CD4-positive, alpha-beta T cell treated with Interleukin-10 for 1 hour (primary cell): ENCODE data around the gene OR51A4.
"Not testable (repeated sequence)": the region's sequence is repeated elsewhere in the genome, so short reads cannot be mapped to it uniquely, and the experiment has no call there.

Experiments
- DNase-seq: peaks from one replicate; pipeline ENCODE4 v3.0.0-alpha.2; 2020

Gene OR51A4

GRCh38 chr11:4947505-4947904 lies at the start of gene OR51A4:
Gene OR51A4 (minus strand): TSS chr11:4947605. CDS start chr11:4947100, 505 bp downstream.
- DNase-seq = no peak

- DNase-seq = no peak
These were observed 47.1 kb upstream of the OR51A4 start, which contains the start of gene OR51L1 for GRCh38 chr11:4994551-4994950. Gene OR51L1 (plus strand): TSS chr11:4994851. CDS start chr11:4998983, 4,132 bp downstream.

GRCh38 chr11:4991060-4991459 lies 43.7 kb upstream of the OR51A4 start:
- no peak for DNase-seq

- DNase-seq = no peak
These were observed 36.4 kb upstream of the OR51A4 start for GRCh38 chr11:4983841-4984240.

- DNase-seq = no peak
These were observed 35.3 kb upstream of the OR51A4 start for GRCh38 chr11:4982678-4983077.

- no peak for DNase-seq
These were observed 31.6 kb upstream of the OR51A4 start for GRCh38 chr11:4979036-4979435.

GRCh38 chr11:4975436-4975835 lies 28.0 kb upstream of the OR51A4 start:
- DNase-seq = no peak

GRCh38 chr11:4962816-4963215 lies 15.4 kb upstream of the OR51A4 start:
- DNase-seq = no peak

GRCh38 chr11:4960877-4961276 lies 13.5 kb upstream of the OR51A4 start:
- no peak for DNase-seq

- no peak for DNase-seq
These were observed 10.0 kb upstream of the OR51A4 start for GRCh38 chr11:4957396-4957795.

GRCh38 chr11:4955613-4956012 lies 8.2 kb upstream of the OR51A4 start, which contains the start of gene OR51A2:
Gene OR51A2 (minus strand): TSS chr11:4955713. CDS start chr11:4955713, 0 bp downstream.
- not testable (repeated sequence) for DNase-seq

- no peak for DNase-seq
These were observed 10.7 kb downstream of the OR51A4 start for GRCh38 chr11:4936745-4937144.

- DNase-seq = no peak
These were observed 14.7 kb downstream of the OR51A4 start for GRCh38 chr11:4932751-4933150.

- DNase-seq = no peak
These were observed 20.8 kb downstream of the OR51A4 start for GRCh38 chr11:4926608-4927007.

- no peak for DNase-seq
These were observed 23.2 kb downstream of the OR51A4 start, which contains the start of gene OR51G1 for GRCh38 chr11:4924239-4924638. Gene OR51G1 (minus strand): TSS chr11:4924339. CDS start chr11:4924339, 0 bp downstream.

- DNase-seq = no peak
These were observed 25.1 kb downstream of the OR51A4 start for GRCh38 chr11:4922304-4922703.

- no peak for DNase-seq
These were observed 25.6 kb downstream of the OR51A4 start for GRCh38 chr11:4921796-4922195.

GRCh38 chr11:4919250-4919649 lies 28.2 kb downstream of the OR51A4 start, which contains the start of gene OR51G2:
Gene OR51G2 (minus strand): TSS chr11:4919350. CDS start chr11:4915663, 3,687 bp downstream.
- no peak for DNase-seq

GRCh38 chr11:4916581-4916980 lies 30.8 kb downstream of the OR51A4 start:
- DNase-seq = no peak

- no peak for DNase-seq
These were observed 43.9 kb downstream of the OR51A4 start, which contains the start of gene OR51A7 for GRCh38 chr11:4903484-4903883. Gene OR51A7 (plus strand): TSS chr11:4903783. CDS start chr11:4907370, 3,587 bp downstream.
